HCT116 (cell line): ENCODE results near the gene LTO1. TPM values are rescaled to one million over a fixed set of nuclear protein-coding genes. Genes with fewer than 3 reads are reported as not detected.

Experiments
- ATAC-seq: fragments of 200-7000 bp; cut with Tn5 transposase; 2 replicates; pipeline ENCODE4 v1.9.1; 2020; ENCODE audit warnings: mild to moderate bottlenecking, moderate library complexity
- BruUV-seq: library from RNA; stranded (reverse); fragments of 400-500 nt; replicated peaks from 2 replicates; lab custom pipeline; 2021; lab: Mats Ljungman, UMichigan
- CTCF ChIA-PET: fragments of 300-600 bp; sonication (Branson Sonifier 250); formaldehyde crosslinking; loops from one replicate; lab custom pipeline; 2021; ENCODE audit warnings: antibody characterized with exemption; lab: Charles Lee
- POLR2A ChIA-PET: fragments of 300-600, 350-600 bp; sonication (Branson Sonifier 250); formaldehyde crosslinking; loops from one replicate; lab custom pipeline; 2021; ENCODE audit warnings: antibody characterized with exemption; lab: Charles Lee
- RAD21 ChIA-PET, 2 experiments: fragments of 300-600 bp; sonication (Branson Sonifier 250); formaldehyde crosslinking; loops; one replicate each; lab custom pipeline; 2023; ENCODE audit warnings: low total read pairs in 2 of 2; ENCODE audit not compliant: uncharacterized antibody in 2 of 2, unreplicated experiment in 2 of 2, low non-redundant PET in 1 of 2; lab: Charles Lee
- DNase-seq: peaks from one replicate; pipeline ENCODE4 v3.0.0-alpha.2; 2010; ENCODE audit warnings: low read depth, low spot score
- H2AFZ ChIP-seq: fragments of 200-600 bp; shearing (Covaris generic), sonication (generic); 2 replicates; pipeline ENCODE4 v1.6.1; 2017; ENCODE audit warnings: low read depth, mixed run types, mixed read lengths, antibody characterized with exemption, low read length; ENCODE audit not compliant: poor library complexity, severe bottlenecking
- H3K27ac ChIP-seq: 2 replicates; pipeline ENCODE4 v1.5.1; 2012; ENCODE audit warnings: low read depth, low read length
- H3K27me3 ChIP-seq: fragments of 200-600 bp; sonication (generic); 2 replicates; pipeline ENCODE4 v1.6.1; 2016; ENCODE audit warnings: mixed run types, low read length, mixed read lengths; ENCODE audit not compliant: insufficient read depth
- H3K36me3 ChIP-seq, 2 experiments: fragments of 200-500 bp in 1 of 2; fragments of 200-600 bp in 1 of 2; sonication (Bioruptor generic) in 1 of 2; sonication (generic) in 1 of 2; 2 replicates each; pipeline versions ENCODE4 v1.5.1 to v1.6.1; 2014 to 2016; ENCODE audit warnings: low read length in 2 of 2, inconsistent platforms in 1 of 2, mixed read lengths in 1 of 2, mixed run types in 1 of 2; ENCODE audit not compliant: insufficient read depth in 2 of 2, control insufficient read depth in 1 of 2
- H3K4me1 ChIP-seq, 2 experiments: fragments of 200-600 bp in 1 of 2; sonication (generic) in 1 of 2; 2 replicates each; pipeline versions ENCODE4 v1.5.1 to v1.6.1; 2012 to 2017; ENCODE audit warnings: low read length in 2 of 2, inconsistent platforms in 1 of 2, mild to moderate bottlenecking in 1 of 2, mixed read lengths in 1 of 2, mixed run types in 1 of 2, moderate library complexity in 1 of 2; ENCODE audit not compliant: insufficient read depth in 2 of 2, control insufficient read depth in 1 of 2
- H3K4me2 ChIP-seq: fragments of 200-600 bp; sonication (generic); 2 replicates; pipeline ENCODE4 v1.6.1; 2017; ENCODE audit warnings: mixed run types, low read length, mixed read lengths
- H3K4me3 ChIP-seq, 2 experiments: fragments of 200-600 bp in 1 of 2; sonication (generic) in 1 of 2; replicated peaks in 1 of 2; 2 replicates each; pipeline ENCODE4 v1.5.1; 2011 to 2016; ENCODE audit warnings: low read length in 2 of 2, control low read depth in 1 of 2, low read depth in 1 of 2, mild to moderate bottlenecking in 1 of 2, mixed read lengths in 1 of 2, mixed run types in 1 of 2
- H3K79me2 ChIP-seq: fragments of 200-600 bp; sonication (generic); 2 replicates; pipeline ENCODE4 v1.6.1; 2017; ENCODE audit warnings: mild to moderate bottlenecking, mixed run types, low read length, moderate library complexity, mixed read lengths; ENCODE audit not compliant: insufficient read depth
- H3K9ac ChIP-seq: fragments of 200-600 bp; sonication (generic); 2 replicates; pipeline ENCODE4 v1.6.1; 2016; ENCODE audit warnings: low read length, mixed read lengths
- H3K9me2 ChIP-seq: fragments of 200-600 bp; sonication (generic), shearing (Covaris generic); 2 replicates; pipeline ENCODE4 v1.6.1; 2017; ENCODE audit warnings: mixed run types, mild to moderate bottlenecking, moderate library complexity; ENCODE audit not compliant: insufficient read depth
- H3K9me3 ChIP-seq, 2 experiments: fragments of 200-500 bp in 1 of 2; fragments of 200-600 bp in 1 of 2; sonication (Bioruptor generic) in 1 of 2; sonication (generic) in 1 of 2; 2 replicates each; pipeline ENCODE4 v1.6.1; 2014 to 2017; ENCODE audit warnings: low read length in 2 of 2, mixed read lengths in 2 of 2, inconsistent platforms in 1 of 2, low read depth in 1 of 2, mild to moderate bottlenecking in 1 of 2, mixed run types in 1 of 2, moderate library complexity in 1 of 2; ENCODE audit not compliant: control insufficient read depth in 1 of 2, insufficient read depth in 1 of 2
- H4K20me1 ChIP-seq: fragments of 200-600 bp; sonication (generic), shearing (Covaris generic); 2 replicates; pipeline ENCODE4 v1.6.1; 2017; ENCODE audit warnings: mixed run types, mild to moderate bottlenecking, moderate library complexity; ENCODE audit not compliant: insufficient read depth
- CEBPB ChIP-seq: IDR thresholded peaks from 2 replicates; pipeline ENCODE4 v1.6.1; 2012; ENCODE audit warnings: low read depth
- RAD21 ChIP-seq: IDR thresholded peaks from 2 replicates; pipeline ENCODE4 v1.6.1; 2012; ENCODE audit warnings: low read depth, mild to moderate bottlenecking
- SIN3A ChIP-seq: IDR thresholded peaks from 2 replicates; pipeline ENCODE4 v1.6.1; 2012; ENCODE audit warnings: low read depth
- TCF7L2 ChIP-seq: IDR thresholded peaks from 2 replicates; pipeline ENCODE4 v1.7.0; 2011; ENCODE audit warnings: borderline replicate concordance, inconsistent platforms; ENCODE audit not compliant: insufficient read depth, insufficient read length; ENCODE audit errors: extremely low read depth
- YY1 ChIP-seq: IDR thresholded peaks from 2 replicates; pipeline ENCODE4 v1.6.1; 2011; ENCODE audit warnings: low read length, low read depth, moderate library complexity, mild to moderate bottlenecking; ENCODE audit not compliant: insufficient replicate concordance; ENCODE audit errors: extremely low read depth
- ZNF274 ChIP-seq: fragments of 200-500 bp; sonication (Bioruptor generic); IDR thresholded peaks from 2 replicates; pipeline ENCODE4 v1.6.1; 2014; ENCODE audit warnings: mild to moderate bottlenecking, low read depth, low read length, inconsistent platforms
- intact Hi-C: fragments of 100-400 bp; cut with micrococcal nuclease; formaldehyde crosslinking; loops from 2 replicates; pipeline ENCODE4 v1.10.0; 2022
- total RNA-seq: library from RNA; stranded (reverse); gene quantifications from one replicate; pipeline ENCODE4 v1.2.1, GENCODE V29; 2021; ENCODE audit not compliant: unreplicated experiment
- TF ChIP-seq, protein P1 (sequence below): IDR thresholded peaks from 2 replicates; pipeline ENCODE4 v1.6.1; 2011; ENCODE audit warnings: mild to moderate bottlenecking, low read length, moderate library complexity; ENCODE audit not compliant: insufficient replicate concordance; ENCODE audit errors: extremely low read depth
- TF ChIP-seq, protein P2 (sequence below): IDR thresholded peaks from 2 replicates; pipeline ENCODE4 v1.6.1; 2012
- TF ChIP-seq, protein P3 (sequence below), 3 experiments: fragments of 200-600 bp in 1 of 3; sonication (generic) in 1 of 3; IDR thresholded peaks in 2 of 3; conservative IDR thresholded peaks in 1 of 3; 2 replicates each; pipeline ENCODE4 v1.5.1; 2012 to 2017; ENCODE audit warnings: low read depth in 2 of 3, low read length in 2 of 3, antibody characterized with exemption in 1 of 3, borderline replicate concordance in 1 of 3, control low read depth in 1 of 3, mild to moderate bottlenecking in 1 of 3, mixed read lengths in 1 of 3, mixed run types in 1 of 3, moderate library complexity in 1 of 3; ENCODE audit not compliant: insufficient read depth in 1 of 3

Gene LTO1
- total RNA-seq, 1 experiment from 2014 or later = 21.3 TPM

DNA sequence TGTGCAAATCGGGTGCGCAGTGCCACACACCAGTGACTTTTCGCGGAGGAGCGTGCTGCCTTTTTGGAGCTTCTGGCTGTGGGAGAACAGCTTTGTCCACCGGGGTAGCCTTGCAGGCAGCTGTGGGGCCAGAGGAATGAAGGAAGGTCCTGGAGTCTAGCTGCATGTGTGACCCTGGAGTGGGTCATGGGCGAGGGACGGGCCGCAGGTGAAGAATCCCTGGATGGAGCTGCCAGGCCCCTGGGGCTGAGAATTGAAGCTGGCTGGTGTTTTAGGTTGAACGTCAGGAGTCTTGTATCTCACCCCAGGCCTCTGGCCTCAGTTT lies 25.6 kb downstream of the LTO1 start:
- intact Hi-C loops = no loop called here
- H3K36me3 ChIP-seq = peaks cover 59 to 77% of the 10 kb centered on the region in 2 experiments
- H3K27me3 ChIP-seq = no peaks in the 10 kb centered on the region
- no peaks in the 10 kb centered on the region for H3K9me3 ChIP-seq
- H3K9ac ChIP-seq = no peak overlapping the region
- H3K4me2 ChIP-seq = no peak overlapping the region
- no TSS peak for BruUV-seq
- H3K27ac ChIP-seq = no peak overlapping the region
- ATAC-seq (no peak), DNase-seq (no peak)
- TF ChIP-seq TCF7L2 = no peak
- TF ChIP-seq, protein P1, sequence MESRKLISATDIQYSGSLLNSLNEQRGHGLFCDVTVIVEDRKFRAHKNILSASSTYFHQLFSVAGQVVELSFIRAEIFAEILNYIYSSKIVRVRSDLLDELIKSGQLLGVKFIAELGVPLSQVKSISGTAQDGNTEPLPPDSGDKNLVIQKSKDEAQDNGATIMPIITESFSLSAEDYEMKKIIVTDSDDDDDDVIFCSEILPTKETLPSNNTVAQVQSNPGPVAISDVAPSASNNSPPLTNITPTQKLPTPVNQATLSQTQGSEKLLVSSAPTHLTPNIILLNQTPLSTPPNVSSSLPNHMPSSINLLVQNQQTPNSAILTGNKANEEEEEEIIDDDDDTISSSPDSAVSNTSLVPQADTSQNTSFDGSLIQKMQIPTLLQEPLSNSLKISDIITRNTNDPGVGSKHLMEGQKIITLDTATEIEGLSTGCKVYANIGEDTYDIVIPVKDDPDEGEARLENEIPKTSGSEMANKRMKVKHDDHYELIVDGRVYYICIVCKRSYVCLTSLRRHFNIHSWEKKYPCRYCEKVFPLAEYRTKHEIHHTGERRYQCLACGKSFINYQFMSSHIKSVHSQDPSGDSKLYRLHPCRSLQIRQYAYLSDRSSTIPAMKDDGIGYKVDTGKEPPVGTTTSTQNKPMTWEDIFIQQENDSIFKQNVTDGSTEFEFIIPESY = no peak
- TF ChIP-seq, protein P2, sequence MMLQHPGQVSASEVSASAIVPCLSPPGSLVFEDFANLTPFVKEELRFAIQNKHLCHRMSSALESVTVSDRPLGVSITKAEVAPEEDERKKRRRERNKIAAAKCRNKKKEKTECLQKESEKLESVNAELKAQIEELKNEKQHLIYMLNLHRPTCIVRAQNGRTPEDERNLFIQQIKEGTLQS = no peak
- TF ChIP-seq, protein P3, sequence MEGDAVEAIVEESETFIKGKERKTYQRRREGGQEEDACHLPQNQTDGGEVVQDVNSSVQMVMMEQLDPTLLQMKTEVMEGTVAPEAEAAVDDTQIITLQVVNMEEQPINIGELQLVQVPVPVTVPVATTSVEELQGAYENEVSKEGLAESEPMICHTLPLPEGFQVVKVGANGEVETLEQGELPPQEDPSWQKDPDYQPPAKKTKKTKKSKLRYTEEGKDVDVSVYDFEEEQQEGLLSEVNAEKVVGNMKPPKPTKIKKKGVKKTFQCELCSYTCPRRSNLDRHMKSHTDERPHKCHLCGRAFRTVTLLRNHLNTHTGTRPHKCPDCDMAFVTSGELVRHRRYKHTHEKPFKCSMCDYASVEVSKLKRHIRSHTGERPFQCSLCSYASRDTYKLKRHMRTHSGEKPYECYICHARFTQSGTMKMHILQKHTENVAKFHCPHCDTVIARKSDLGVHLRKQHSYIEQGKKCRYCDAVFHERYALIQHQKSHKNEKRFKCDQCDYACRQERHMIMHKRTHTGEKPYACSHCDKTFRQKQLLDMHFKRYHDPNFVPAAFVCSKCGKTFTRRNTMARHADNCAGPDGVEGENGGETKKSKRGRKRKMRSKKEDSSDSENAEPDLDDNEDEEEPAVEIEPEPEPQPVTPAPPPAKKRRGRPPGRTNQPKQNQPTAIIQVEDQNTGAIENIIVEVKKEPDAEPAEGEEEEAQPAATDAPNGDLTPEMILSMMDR (IDR thresholded peaks at IDR 0.05 in 2 of 3, conservative IDR thresholded peaks at IDR 0.05 in 1 of 3; ENCODE audit: borderline replicate concordance in 1 of 3, insufficient read depth in 1 of 3, low read depth in 2 of 3, low read length in 2 of 3) = no peak
- no peak for TF ChIP-seq SIN3A
- no peak for TF ChIP-seq RAD21
- no peak for TF ChIP-seq YY1
- TF ChIP-seq CEBPB = no peak
- no peak for TF ChIP-seq ZNF274
- TF ChIP-seq, all 23 proteins: peak for 0
- H3K79me2 ChIP-seq = peaks cover 76% of the 10 kb centered on the region
- H3K9me2 ChIP-seq = no peaks in the 10 kb centered on the region
- peaks cover 43% of the 10 kb centered on the region; the same call in 1 of the 2 replicates for H4K20me1 ChIP-seq
- RAD21 ChIA-PET = interaction anchor here in 1 of 2 experiments (0.6 kb wide), 1 partner anchor 35 kb away, joined by 6 read pairs; no protein-coding TSS in a partner anchor
- no peak overlapping the region for H3K4me3 ChIP-seq
- peaks cover 0 to 70% of the 10 kb centered on the region in 2 experiments; a peak in 3 of 4 replicates for H3K4me1 ChIP-seq
- POLR2A ChIA-PET = interaction anchor here (0.5 kb wide), 1 partner anchor 355 kb away, joined by 4 read pairs; the partner anchor contains the start of gene MYEOV
- H2AFZ ChIP-seq = no peak overlapping the region
- CTCF ChIA-PET = no interaction called here
